Esophagus squamous epithelium (tissue), 4 donors: Measurements from ENCODE around the gene CEPT1.

Experiments
- CTCF ChIP-seq, 6 experiments: fragments of 450-650 bp in 4 of 6; fragments of 200-600 bp in 2 of 6; sonication (generic) in 2 of 6; IDR thresholded peaks; one replicate each; pipeline ENCODE4 v1.5.1; 2016 to 2019; ENCODE audit warnings: antibody characterized with exemption in 6 of 6, mild to moderate bottlenecking in 4 of 6, moderate library complexity in 4 of 6
- POLR2A ChIP-seq, 4 donors: fragments of 450-650 bp; IDR thresholded peaks; one replicate each; pipeline ENCODE4 v1.6.1; 2017; ENCODE audit warnings: antibody characterized with exemption in 4 of 4, mild to moderate bottlenecking in 4 of 4, moderate library complexity in 3 of 4

- TF ChIP-seq CTCF (IDR thresholded peaks at IDR 0.05) = no peak
- TF ChIP-seq POLR2A (IDR thresholded peaks at IDR 0.05) = no peak
Measured at GRCh38 chr1:111140680-111140967, 601 bp downstream of the CEPT1 start.
